Activated naive CD8-positive, alpha-beta T cell (primary cell): Measurements from ENCODE around the gene KNDC1.

Experiments used
- H3K27ac Mint-ChIP-seq: one replicate; pipeline ENCODE4 v1.8.0; 2021; ENCODE audit warnings: mixed read lengths
- H3K27me3 Mint-ChIP-seq: one replicate; pipeline ENCODE4 v1.8.0; 2021; ENCODE audit warnings: mixed read lengths
- H3K36me3 Mint-ChIP-seq: one replicate; pipeline ENCODE4 v1.8.0; 2021; ENCODE audit warnings: mixed read lengths
- H3K4me1 Mint-ChIP-seq: one replicate; pipeline ENCODE4 v1.8.0; 2021; ENCODE audit warnings: low read depth, mixed read lengths
- H3K4me3 Mint-ChIP-seq: one replicate; pipeline ENCODE4 v1.8.0; 2021; ENCODE audit warnings: mild to moderate bottlenecking, mixed read lengths
- H3K9me3 Mint-ChIP-seq: one replicate; pipeline ENCODE4 v1.8.0; 2021; ENCODE audit warnings: low read depth, mixed read lengths

The KNDC1 gene

GRCh38 chr10:133196221-133196915 lies 36.3 kb downstream of the KNDC1 start:
- no peaks in the 10 kb centered on the region for H3K4me1 Mint-ChIP-seq
- H3K27ac Mint-ChIP-seq, result no peak overlapping the region
- no peaks in the 10 kb centered on the region for H3K27me3 Mint-ChIP-seq
- H3K4me3 Mint-ChIP-seq, result no peak overlapping the region
- H3K9me3 Mint-ChIP-seq, result no peaks in the 10 kb centered on the region
- no peaks in the 10 kb centered on the region for H3K36me3 Mint-ChIP-seq

- Mint-ChIP-seq H3K4me1 (no peaks in the 10 kb centered on the region), H3K4me3 (no peak overlapping the region), H3K27me3 (no peaks in the 10 kb centered on the region), H3K27ac (no peak overlapping the region), H3K9me3 (no peaks in the 10 kb centered on the region), H3K36me3 (no peaks in the 10 kb centered on the region)
These were observed 37.1 kb downstream of the KNDC1 start for GRCh38 chr10:133196936-133197758.

GRCh38 chr10:133197786-133198185 lies 37.8 kb downstream of the KNDC1 start:
- no peaks in the 10 kb centered on the region for H3K36me3 Mint-ChIP-seq
- no peaks in the 10 kb centered on the region for H3K27me3 Mint-ChIP-seq
- H3K9me3 Mint-ChIP-seq, result no peaks in the 10 kb centered on the region
- H3K4me1 Mint-ChIP-seq, result no peaks in the 10 kb centered on the region
- H3K4me3 Mint-ChIP-seq, result no peak overlapping the region
- H3K27ac Mint-ChIP-seq, result no peak overlapping the region

GRCh38 chr10:133198206-133198605 lies 38.2 kb downstream of the KNDC1 start:
- Mint-ChIP-seq H3K27ac (no peak overlapping the region), H3K4me1 (no peaks in the 10 kb centered on the region), H3K36me3 (no peaks in the 10 kb centered on the region), H3K9me3 (no peaks in the 10 kb centered on the region), H3K27me3 (no peaks in the 10 kb centered on the region), H3K4me3 (no peak overlapping the region)

GRCh38 chr10:133198621-133199487 lies 38.8 kb downstream of the KNDC1 start:
- Mint-ChIP-seq H3K9me3 (no peaks in the 10 kb centered on the region), H3K27ac (no peak overlapping the region), H3K4me3 (no peak overlapping the region), H3K36me3 (no peaks in the 10 kb centered on the region), H3K27me3 (no peaks in the 10 kb centered on the region), H3K4me1 (no peaks in the 10 kb centered on the region)

GRCh38 chr10:133199488-133199885 lies 39.5 kb downstream of the KNDC1 start:
- H3K36me3 Mint-ChIP-seq, result no peaks in the 10 kb centered on the region

GRCh38 chr10:133199992-133200611 lies 40.1 kb downstream of the KNDC1 start:
- Mint-ChIP-seq H3K4me1 (no peaks in the 10 kb centered on the region), H3K9me3 (no peaks in the 10 kb centered on the region), H3K27me3 (no peaks in the 10 kb centered on the region), H3K36me3 (no peaks in the 10 kb centered on the region), H3K27ac (no peak overlapping the region), H3K4me3 (no peak overlapping the region)

More at GRCh38 chr10:133199488-133199885, 39.5 kb downstream of the KNDC1 start:
- no peaks in the 10 kb centered on the region for H3K27me3 Mint-ChIP-seq
- H3K27ac Mint-ChIP-seq, result no peak overlapping the region
- H3K4me3 Mint-ChIP-seq, result no peak overlapping the region
- H3K9me3 Mint-ChIP-seq, result no peaks in the 10 kb centered on the region
- no peaks in the 10 kb centered on the region for H3K4me1 Mint-ChIP-seq

GRCh38 chr10:133200621-133201031 lies 40.6 kb downstream of the KNDC1 start:
- no peaks in the 10 kb centered on the region for H3K4me1 Mint-ChIP-seq
- H3K27me3 Mint-ChIP-seq, result no peaks in the 10 kb centered on the region
- H3K36me3 Mint-ChIP-seq, result no peaks in the 10 kb centered on the region
- H3K27ac Mint-ChIP-seq, result no peak overlapping the region
- no peaks in the 10 kb centered on the region for H3K9me3 Mint-ChIP-seq
- no peak overlapping the region for H3K4me3 Mint-ChIP-seq

GRCh38 chr10:133201151-133201947 lies 41.3 kb downstream of the KNDC1 start:
- no peaks in the 10 kb centered on the region for H3K27me3 Mint-ChIP-seq
- no peak overlapping the region for H3K27ac Mint-ChIP-seq
- H3K9me3 Mint-ChIP-seq, result no peaks in the 10 kb centered on the region
- H3K4me1 Mint-ChIP-seq, result no peaks in the 10 kb centered on the region
- H3K36me3 Mint-ChIP-seq, result no peaks in the 10 kb centered on the region
- no peak overlapping the region for H3K4me3 Mint-ChIP-seq

- Mint-ChIP-seq H3K4me3 (no peak overlapping the region), H3K27me3 (no peaks in the 10 kb centered on the region), H3K36me3 (no peaks in the 10 kb centered on the region)
These were observed 42.1 kb downstream of the KNDC1 start for GRCh38 chr10:133201948-133202725.

GRCh38 chr10:133202778-133203651 lies 43.0 kb downstream of the KNDC1 start:
- H3K4me1 Mint-ChIP-seq, result no peaks in the 10 kb centered on the region
- H3K27ac Mint-ChIP-seq, result no peak overlapping the region
- H3K4me3 Mint-ChIP-seq, result no peak overlapping the region
- no peaks in the 10 kb centered on the region for H3K36me3 Mint-ChIP-seq
- H3K27me3 Mint-ChIP-seq, result no peaks in the 10 kb centered on the region
- H3K9me3 Mint-ChIP-seq, result no peaks in the 10 kb centered on the region

More at GRCh38 chr10:133201948-133202725, 42.1 kb downstream of the KNDC1 start:
- no peak overlapping the region for H3K27ac Mint-ChIP-seq
- no peaks in the 10 kb centered on the region for H3K4me1 Mint-ChIP-seq
- no peaks in the 10 kb centered on the region for H3K9me3 Mint-ChIP-seq

- H3K4me3 Mint-ChIP-seq, result no peak overlapping the region
- no peaks in the 10 kb centered on the region for H3K9me3 Mint-ChIP-seq
- no peaks in the 10 kb centered on the region for H3K27me3 Mint-ChIP-seq
- H3K36me3 Mint-ChIP-seq, result no peaks in the 10 kb centered on the region
- no peak overlapping the region for H3K27ac Mint-ChIP-seq
- H3K4me1 Mint-ChIP-seq, result no peaks in the 10 kb centered on the region
These were observed 43.7 kb downstream of the KNDC1 start for GRCh38 chr10:133203652-133204195.
